Measurements from ENCODE around the gene RFC2.
"Not testable (repeated sequence)": the region's sequence is repeated elsewhere in the genome, so short reads cannot be mapped to it uniquely, and the experiment has no call there.

RFC2 gene

GRCh38 chr7:74225400-74225799 lies 28.8 kb downstream of the RFC2 start:
- 94 to 95% methylated on average over 10 of the region's 12 CpGs for WGBS, 2 experiments (ENCODE audit: insufficient coverage in 2 of 2)
- Histone ChIP-seq H3K27ac (ENCODE audit: low read depth, low read length, severe bottlenecking) (no peak overlapping the region), H3K4me3 (ENCODE audit: extremely low read depth, insufficient read depth, low read length, poor library complexity, severe bottlenecking) (no peak overlapping the region), H3K4me1 (ENCODE audit: control insufficient read depth, insufficient read depth, low read length, poor library complexity, severe bottlenecking) (no peaks in the 10 kb centered on the region), H3K9me3 (ENCODE audit: control insufficient read depth, low read length) (no peaks in the 10 kb centered on the region), H3K36me3 (ENCODE audit: control insufficient read depth, insufficient read depth, low read length) (peaks cover 25% of the 10 kb centered on the region)

GRCh38 chr7:74224907-74225306 lies 29.3 kb downstream of the RFC2 start:
- H3K27ac ChIP-seq (ENCODE audit: low read depth, low read length, severe bottlenecking); H3K4me3 ChIP-seq (ENCODE audit: extremely low read depth, insufficient read depth, low read length, poor library complexity, severe bottlenecking); H3K4me1 ChIP-seq (ENCODE audit: control insufficient read depth, insufficient read depth, low read length, poor library complexity, severe bottlenecking); H3K9me3 ChIP-seq (ENCODE audit: control insufficient read depth, low read length): not testable (repeated sequence)
- WGBS, 2 experiments (ENCODE audit: insufficient coverage in 2 of 2): 96 to 98% methylated on average over 3 to 13 of the region's 13 CpGs
- peaks cover 21% of the 10 kb centered on the region for H3K36me3 ChIP-seq (ENCODE audit: control insufficient read depth, insufficient read depth, low read length)

GRCh38 chr7:74224511-74224832 lies 29.7 kb downstream of the RFC2 start:
- 94 to 98% methylated on average over 10 to 12 of the region's 12 CpGs for WGBS, 2 experiments (ENCODE audit: insufficient coverage in 2 of 2)
- Histone ChIP-seq H3K4me1 (ENCODE audit: control insufficient read depth, insufficient read depth, low read length, poor library complexity, severe bottlenecking) (no peaks in the 10 kb centered on the region), H3K27ac (ENCODE audit: low read depth, low read length, severe bottlenecking) (no peak overlapping the region), H3K4me3 (ENCODE audit: extremely low read depth, insufficient read depth, low read length, poor library complexity, severe bottlenecking) (no peak overlapping the region), H3K9me3 (ENCODE audit: control insufficient read depth, low read length) (no peaks in the 10 kb centered on the region), H3K36me3 (ENCODE audit: control insufficient read depth, insufficient read depth, low read length) (peaks cover 16% of the 10 kb centered on the region)

GRCh38 chr7:74223711-74224510 lies 30.3 kb downstream of the RFC2 start:
- H3K4me1 ChIP-seq (ENCODE audit: control insufficient read depth, insufficient read depth, low read length, poor library complexity, severe bottlenecking): no peaks in the 10 kb centered on the region
- no peak overlapping the region for H3K27ac ChIP-seq (ENCODE audit: low read depth, low read length, severe bottlenecking)
- H3K9me3 ChIP-seq (ENCODE audit: control insufficient read depth, low read length): no peaks in the 10 kb centered on the region
- H3K36me3 ChIP-seq (ENCODE audit: control insufficient read depth, insufficient read depth, low read length): peaks cover 11% of the 10 kb centered on the region
- WGBS, 2 experiments (ENCODE audit: insufficient coverage in 2 of 2): 92 to 93% methylated on average over 13 to 16 of the region's 18 CpGs
- no peak overlapping the region for H3K4me3 ChIP-seq (ENCODE audit: extremely low read depth, insufficient read depth, low read length, poor library complexity, severe bottlenecking)

- Histone ChIP-seq H3K27ac (ENCODE audit: low read depth, low read length, severe bottlenecking) (no peak overlapping the region), H3K4me3 (ENCODE audit: extremely low read depth, insufficient read depth, low read length, poor library complexity, severe bottlenecking) (no peak overlapping the region), H3K4me1 (ENCODE audit: control insufficient read depth, insufficient read depth, low read length, poor library complexity, severe bottlenecking) (no peaks in the 10 kb centered on the region), H3K9me3 (ENCODE audit: control insufficient read depth, low read length) (no peaks in the 10 kb centered on the region), H3K36me3 (ENCODE audit: control insufficient read depth, insufficient read depth, low read length) (peaks cover 6% of the 10 kb centered on the region)
- 89 to 94% methylated on average over 12 to 15 of the region's 17 CpGs for WGBS, 2 experiments (ENCODE audit: insufficient coverage in 2 of 2)
These were observed 31.1 kb downstream of the RFC2 start for GRCh38 chr7:74222851-74223710.

- Histone ChIP-seq H3K9me3 (ENCODE audit: control insufficient read depth, low read length) (no peaks in the 10 kb centered on the region), H3K4me3 (ENCODE audit: extremely low read depth, insufficient read depth, low read length, poor library complexity, severe bottlenecking) (no peak overlapping the region), H3K4me1 (ENCODE audit: control insufficient read depth, insufficient read depth, low read length, poor library complexity, severe bottlenecking) (peaks cover 6% of the 10 kb centered on the region), H3K36me3 (ENCODE audit: control insufficient read depth, insufficient read depth, low read length) (peaks cover 6% of the 10 kb centered on the region), H3K27ac (ENCODE audit: low read depth, low read length, severe bottlenecking) (no peak overlapping the region)
- WGBS, 2 experiments (ENCODE audit: insufficient coverage in 2 of 2): 94 to 96% methylated on average over 5 to 7 of the region's 11 CpGs
These were observed 32.5 kb downstream of the RFC2 start for GRCh38 chr7:74221713-74222112.

- WGBS, 2 experiments (ENCODE audit: insufficient coverage in 2 of 2): 78 to 83% methylated on average over 9 of the region's 9 CpGs
- no peak overlapping the region for H3K4me3 ChIP-seq (ENCODE audit: extremely low read depth, insufficient read depth, low read length, poor library complexity, severe bottlenecking)
- no peaks in the 10 kb centered on the region for H3K36me3 ChIP-seq (ENCODE audit: control insufficient read depth, insufficient read depth, low read length)
- H3K4me1 ChIP-seq (ENCODE audit: control insufficient read depth, insufficient read depth, low read length, poor library complexity, severe bottlenecking): peaks cover 6% of the 10 kb centered on the region
- H3K9me3 ChIP-seq (ENCODE audit: control insufficient read depth, low read length): no peaks in the 10 kb centered on the region
- no peak overlapping the region for H3K27ac ChIP-seq (ENCODE audit: low read depth, low read length, severe bottlenecking)
These were observed 34.0 kb downstream of the RFC2 start for GRCh38 chr7:74220229-74220628.

- Histone ChIP-seq H3K27ac (ENCODE audit: low read depth, low read length, severe bottlenecking) (no peak overlapping the region), H3K36me3 (ENCODE audit: control insufficient read depth, insufficient read depth, low read length) (no peaks in the 10 kb centered on the region), H3K9me3 (ENCODE audit: control insufficient read depth, low read length) (no peaks in the 10 kb centered on the region), H3K4me1 (ENCODE audit: control insufficient read depth, insufficient read depth, low read length, poor library complexity, severe bottlenecking) (peaks cover 6% of the 10 kb centered on the region), H3K4me3 (ENCODE audit: extremely low read depth, insufficient read depth, low read length, poor library complexity, severe bottlenecking) (no peak overlapping the region)
- WGBS, 2 experiments (ENCODE audit: insufficient coverage in 2 of 2): 90 to 95% methylated on average over 7 to 9 of the region's 11 CpGs
These were observed 34.8 kb downstream of the RFC2 start for GRCh38 chr7:74219416-74219815.

- 100% methylated on average over 1 of the region's 2 CpGs; no CpG with 5 or more reads in 1 of the 2 experiments for WGBS, 2 experiments (ENCODE audit: insufficient coverage in 2 of 2)
- Histone ChIP-seq H3K36me3 (ENCODE audit: control insufficient read depth, insufficient read depth, low read length) (no peaks in the 10 kb centered on the region), H3K4me1 (ENCODE audit: control insufficient read depth, insufficient read depth, low read length, poor library complexity, severe bottlenecking) (peaks cover 6% of the 10 kb centered on the region), H3K9me3 (ENCODE audit: control insufficient read depth, low read length) (no peaks in the 10 kb centered on the region), H3K27ac (ENCODE audit: low read depth, low read length, severe bottlenecking) (no peak overlapping the region), H3K4me3 (ENCODE audit: extremely low read depth, insufficient read depth, low read length, poor library complexity, severe bottlenecking) (no peak overlapping the region)
These were observed 35.9 kb downstream of the RFC2 start for GRCh38 chr7:74218343-74218698.

- 80 to 89% methylated on average over 13 to 18 of the region's 20 CpGs for WGBS, 2 experiments (ENCODE audit: insufficient coverage in 2 of 2)
- Histone ChIP-seq H3K4me1 (ENCODE audit: control insufficient read depth, insufficient read depth, low read length, poor library complexity, severe bottlenecking) (peaks cover 6% of the 10 kb centered on the region), H3K4me3 (ENCODE audit: extremely low read depth, insufficient read depth, low read length, poor library complexity, severe bottlenecking) (no peak overlapping the region), H3K27ac (ENCODE audit: low read depth, low read length, severe bottlenecking) (no peak overlapping the region), H3K9me3 (ENCODE audit: control insufficient read depth, low read length) (no peaks in the 10 kb centered on the region), H3K36me3 (ENCODE audit: control insufficient read depth, insufficient read depth, low read length) (no peaks in the 10 kb centered on the region)
These were observed 36.5 kb downstream of the RFC2 start for GRCh38 chr7:74217455-74218342.

Measured in mesodermal cell (in vitro differentiated cells).